ENCODE data around the gene CKS1B. TPM values are rescaled to one million over a fixed set of nuclear protein-coding genes. Genes with fewer than 3 reads are reported as not detected.

Gene CKS1B
- total and polyA plus RNA-seq, 4 donors, result 22.3 to 38.2 (median 30.2) TPM

- 66 to 69% methylated on average over 5 of the region's 5 CpGs for WGBS, 2 donors
- TF ChIP-seq CTCF (IDR thresholded peaks at IDR 0.05; ENCODE audit: control extremely low read depth, extremely low read depth), result no peak
- Histone ChIP-seq H3K4me1 (ENCODE audit: control insufficient read depth in 5 of 5, insufficient read depth in 5 of 5, low read length in 5 of 5) (peaks cover 0 to 50% (median 27%) of the 10 kb centered on the region in 5 donors), H3K36me3 (ENCODE audit: control insufficient read depth in 4 of 4, insufficient read depth in 4 of 4, low read length in 4 of 4) (peaks cover 18 to 53% (median 33%) of the 10 kb centered on the region in 4 donors), H3K9me3 (ENCODE audit: control insufficient read depth in 4 of 4, insufficient read depth in 3 of 4, low read length in 3 of 4) (no peaks in the 10 kb centered on the region), H3K27me3 (ENCODE audit: control insufficient read depth in 3 of 3, insufficient read depth in 3 of 3, low read length in 2 of 3) (no peaks in the 10 kb centered on the region), H3K4me3 (no peak overlapping the region), H3K9ac (ENCODE audit: insufficient read depth in 1 of 2, low read length in 2 of 2) (no peak overlapping the region), H3K27ac (ENCODE audit: low read depth in 1 of 2, low read length in 1 of 2) (peak overlapping the region in 1 of 2 donors; percentile 23)
- DNase-seq, result no peak
- no peak for ATAC-seq (ENCODE audit: insufficient read depth, low FRiP score)
These were observed 7.0 kb upstream of the CKS1B start for GRCh38 chr1:154967331-154967950.

GRCh38 chr1:154968731-154969130 is 5.8 kb upstream of the CKS1B start:
- ATAC-seq (ENCODE audit: insufficient read depth, low FRiP score), result no peak
- Histone ChIP-seq H3K27ac (ENCODE audit: low read depth in 1 of 2, low read length in 1 of 2) (peak overlapping the region in 1 of 2 donors; percentile 94), H3K27me3 (ENCODE audit: control insufficient read depth in 3 of 3, insufficient read depth in 3 of 3, low read length in 2 of 3) (no peaks in the 10 kb centered on the region), H3K9ac (ENCODE audit: insufficient read depth in 1 of 2, low read length in 2 of 2) (no peak overlapping the region), H3K4me3 (no peak overlapping the region), H3K9me3 (ENCODE audit: control insufficient read depth in 4 of 4, insufficient read depth in 3 of 4, low read length in 3 of 4) (no peaks in the 10 kb centered on the region), H3K4me1 (ENCODE audit: control insufficient read depth in 5 of 5, insufficient read depth in 5 of 5, low read length in 5 of 5) (peaks cover 0 to 51% (median 23%) of the 10 kb centered on the region in 5 donors), H3K36me3 (ENCODE audit: control insufficient read depth in 4 of 4, insufficient read depth in 4 of 4, low read length in 4 of 4) (peaks cover 18 to 45% (median 30%) of the 10 kb centered on the region in 4 donors)
- no peak for TF ChIP-seq CTCF (IDR thresholded peaks at IDR 0.05; ENCODE audit: control extremely low read depth, extremely low read depth)
- DNase-seq, result no peak
- WGBS, 2 donors, result 87 to 89% methylated on average over 3 of the region's 3 CpGs

- Histone ChIP-seq H3K27ac (ENCODE audit: low read depth in 1 of 2, low read length in 1 of 2) (peak overlapping the region in 1 of 2 donors; percentile 94), H3K4me3 (peak overlapping the region; percentile 12), H3K4me1 (ENCODE audit: control insufficient read depth in 5 of 5, insufficient read depth in 5 of 5, low read length in 5 of 5) (peaks cover 0 to 51% (median 22%) of the 10 kb centered on the region in 5 donors), H3K27me3 (ENCODE audit: control insufficient read depth in 3 of 3, insufficient read depth in 3 of 3, low read length in 2 of 3) (no peaks in the 10 kb centered on the region), H3K9me3 (ENCODE audit: control insufficient read depth in 4 of 4, insufficient read depth in 3 of 4, low read length in 3 of 4) (no peaks in the 10 kb centered on the region), H3K36me3 (ENCODE audit: control insufficient read depth in 4 of 4, insufficient read depth in 4 of 4, low read length in 4 of 4) (peaks cover 18 to 41% (median 27%) of the 10 kb centered on the region in 4 donors), H3K9ac (ENCODE audit: insufficient read depth in 1 of 2, low read length in 2 of 2) (peak overlapping the region in 1 of 2 donors; percentile 7)
- WGBS, 2 donors, result 68 to 70% methylated on average over 5 of the region's 5 CpGs
- no peak for DNase-seq
- no peak for ATAC-seq (ENCODE audit: insufficient read depth, low FRiP score)
- TF ChIP-seq CTCF (IDR thresholded peaks at IDR 0.05; ENCODE audit: control extremely low read depth, extremely low read depth), result no peak
These were observed 5.2 kb upstream of the CKS1B start for GRCh38 chr1:154969246-154969645.

Measured in lung (tissue), 12 donors.